ENCODE data around the gene PHB1.

PHB1 gene

GRCh38 chr17:49383060-49383459 lies 31.6 kb downstream of the PHB1 start:
- TF ChIP-seq CTCF (IDR thresholded peaks at IDR 0.05; ENCODE audit: low read depth, low read length): no peak
- H3K4me3 ChIP-seq (ENCODE audit: low read depth, low read length): no peak overlapping the region

GRCh38 chr17:49382556-49382955 lies 32.1 kb downstream of the PHB1 start:
- no peak for TF ChIP-seq CTCF (IDR thresholded peaks at IDR 0.05; ENCODE audit: low read depth, low read length)
- H3K4me3 ChIP-seq (ENCODE audit: low read depth, low read length): no peak overlapping the region

- H3K4me3 ChIP-seq (ENCODE audit: low read depth, low read length): no peak overlapping the region
- no peak for TF ChIP-seq CTCF (IDR thresholded peaks at IDR 0.05; ENCODE audit: low read depth, low read length)
Observed at GRCh38 chr17:49381793-49382192, 32.9 kb downstream of the PHB1 start.

- no peak overlapping the region for H3K4me3 ChIP-seq (ENCODE audit: low read depth, low read length)
- TF ChIP-seq CTCF (IDR thresholded peaks at IDR 0.05; ENCODE audit: low read depth, low read length): no peak
Observed at GRCh38 chr17:49381033-49381432, 33.6 kb downstream of the PHB1 start.

- TF ChIP-seq CTCF (IDR thresholded peaks at IDR 0.05; ENCODE audit: low read depth, low read length): no peak
Observed at GRCh38 chr17:49379926-49380325, 34.8 kb downstream of the PHB1 start.

GRCh38 chr17:49378311-49378710 lies 36.4 kb downstream of the PHB1 start:
- H3K4me3 ChIP-seq (ENCODE audit: low read depth, low read length): no peak overlapping the region
- TF ChIP-seq CTCF (IDR thresholded peaks at IDR 0.05; ENCODE audit: low read depth, low read length): no peak

More at GRCh38 chr17:49379926-49380325, 34.8 kb downstream of the PHB1 start:
- no peak overlapping the region for H3K4me3 ChIP-seq (ENCODE audit: low read depth, low read length)

- no peak for TF ChIP-seq CTCF (IDR thresholded peaks at IDR 0.05; ENCODE audit: low read depth, low read length)
Observed at GRCh38 chr17:49375544-49375943, 39.1 kb downstream of the PHB1 start.

More at GRCh38 chr17:49375544-49375943, 39.1 kb downstream of the PHB1 start:
- no peak overlapping the region for H3K4me3 ChIP-seq (ENCODE audit: low read depth, low read length)
